Lower leg skin (tissue), 3 donors: ENCODE data around the gene GMPPB.

ENCODE experiments used
- CTCF ChIP-seq, 3 donors: fragments of 450-650 bp; IDR thresholded peaks; one replicate each; pipeline ENCODE4 v1.5.1; 2016; ENCODE audit warnings: antibody characterized with exemption in 3 of 3, mild to moderate bottlenecking in 3 of 3, moderate library complexity in 2 of 3
- POLR2A ChIP-seq, 2 donors: fragments of 450-650 bp; IDR thresholded peaks; one replicate each; pipeline ENCODE4 v1.6.1; 2016 to 2017; ENCODE audit warnings: antibody characterized with exemption in 2 of 2, mild to moderate bottlenecking in 1 of 2, moderate library complexity in 1 of 2

GRCh38 chr3:49716169-49716568 is 7.6 kb downstream of the GMPPB start:
- TF ChIP-seq CTCF (IDR thresholded peaks at IDR 0.05) (no peak), POLR2A (IDR thresholded peaks at IDR 0.05) (no peak)
